HK-2 (cell line): Measurements from ENCODE around the gene PTGFRN.

Experiments
- DNase-seq: peaks from one replicate; pipeline ENCODE4 v3.0.0-alpha.2; 2018; ENCODE audit not compliant: unreplicated experiment

Gene PTGFRN

GRCh38 chr1:116944613-116945012 is 34.9 kb downstream of the PTGFRN start:
- no peak for DNase-seq

GRCh38 chr1:116945421-116945820 is 35.7 kb downstream of the PTGFRN start:
- no peak for DNase-seq

DNA sequence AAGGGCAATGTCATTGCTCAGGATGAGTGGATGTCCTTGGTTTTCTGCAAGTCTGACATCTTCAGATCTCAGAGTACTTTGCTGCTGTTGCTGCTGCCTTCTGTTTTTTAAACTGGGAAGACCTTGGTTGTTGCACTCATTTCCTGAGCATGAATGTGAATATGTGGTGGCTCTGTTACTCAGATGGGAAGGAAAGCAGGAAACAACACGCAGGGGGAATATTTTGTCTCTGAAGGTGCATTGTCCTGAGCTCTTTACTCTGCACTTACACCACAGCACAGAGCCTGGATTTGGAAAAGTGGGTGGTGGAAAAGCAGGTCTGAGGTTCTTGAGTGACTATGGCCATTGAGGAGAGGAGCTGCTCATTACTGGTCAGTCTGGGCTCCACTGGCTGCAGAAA is 36.3 kb downstream of the PTGFRN start:
- no peak for DNase-seq

DNA sequence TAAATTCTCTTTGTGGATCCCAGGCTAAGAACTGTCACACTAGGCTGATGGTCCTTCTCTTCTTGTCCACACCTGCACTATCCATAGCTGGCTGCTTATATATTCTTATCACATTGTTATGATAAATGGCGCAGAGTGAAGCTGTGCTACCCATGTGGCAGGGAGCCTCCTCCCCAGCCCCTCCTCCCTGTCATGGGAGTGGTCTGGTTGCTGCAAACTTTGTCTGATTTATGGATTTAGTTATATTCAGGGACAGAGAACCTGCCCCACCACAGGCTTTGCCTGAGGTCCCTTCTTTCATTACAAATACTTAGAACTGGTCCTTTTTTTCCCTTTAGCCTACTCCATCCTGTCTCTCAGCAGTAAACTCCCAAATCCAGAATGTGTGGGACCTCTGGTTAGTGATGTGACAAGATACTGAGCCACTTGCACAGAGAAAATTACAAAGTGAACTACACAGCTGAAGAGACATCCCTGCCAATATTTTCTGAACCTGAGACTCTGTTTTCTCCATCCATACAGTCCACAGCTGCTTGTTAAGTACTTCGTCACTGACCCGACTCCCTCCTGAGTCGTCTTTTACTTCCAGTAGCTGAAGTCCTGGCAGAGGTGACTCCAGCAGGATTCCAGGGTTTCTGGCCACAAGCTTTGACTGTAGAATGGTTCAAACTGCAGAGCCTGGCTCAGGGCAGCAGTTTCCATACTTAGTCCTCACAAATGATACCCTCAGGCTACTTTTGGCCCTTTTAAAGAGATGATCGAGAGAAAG is 37.6 kb downstream of the PTGFRN start:
- DNase-seq = no peak

DNA sequence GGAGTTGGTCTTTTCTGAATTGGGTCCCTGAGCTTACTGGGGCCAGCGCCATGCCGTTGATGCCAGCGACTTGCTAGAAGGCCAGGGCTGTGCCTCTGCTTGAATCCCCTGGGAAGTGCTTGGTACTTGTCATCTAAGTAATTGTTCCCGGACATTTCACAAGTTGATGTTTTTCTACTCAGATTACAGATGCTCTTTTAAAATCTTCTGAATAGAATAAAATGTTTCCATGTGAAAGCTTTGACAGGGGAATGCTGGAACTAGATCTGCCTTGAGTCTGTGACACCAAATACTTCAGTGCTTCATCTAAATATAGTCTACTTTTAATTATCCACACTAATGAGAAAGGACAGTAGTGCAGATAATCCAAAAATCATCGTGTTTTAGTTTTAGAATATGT is 38.3 kb downstream of the PTGFRN start:
- DNase-seq = no peak

- DNase-seq = no peak
These were observed 38.9 kb downstream of the PTGFRN start for GRCh38 chr1:116948642-116949041.

- DNase-seq = no peak
These were observed 39.7 kb downstream of the PTGFRN start for GRCh38 chr1:116949213-116949985.

GRCh38 chr1:116950517-116951199 is 40.9 kb downstream of the PTGFRN start:
- DNase-seq = no peak

DNA sequence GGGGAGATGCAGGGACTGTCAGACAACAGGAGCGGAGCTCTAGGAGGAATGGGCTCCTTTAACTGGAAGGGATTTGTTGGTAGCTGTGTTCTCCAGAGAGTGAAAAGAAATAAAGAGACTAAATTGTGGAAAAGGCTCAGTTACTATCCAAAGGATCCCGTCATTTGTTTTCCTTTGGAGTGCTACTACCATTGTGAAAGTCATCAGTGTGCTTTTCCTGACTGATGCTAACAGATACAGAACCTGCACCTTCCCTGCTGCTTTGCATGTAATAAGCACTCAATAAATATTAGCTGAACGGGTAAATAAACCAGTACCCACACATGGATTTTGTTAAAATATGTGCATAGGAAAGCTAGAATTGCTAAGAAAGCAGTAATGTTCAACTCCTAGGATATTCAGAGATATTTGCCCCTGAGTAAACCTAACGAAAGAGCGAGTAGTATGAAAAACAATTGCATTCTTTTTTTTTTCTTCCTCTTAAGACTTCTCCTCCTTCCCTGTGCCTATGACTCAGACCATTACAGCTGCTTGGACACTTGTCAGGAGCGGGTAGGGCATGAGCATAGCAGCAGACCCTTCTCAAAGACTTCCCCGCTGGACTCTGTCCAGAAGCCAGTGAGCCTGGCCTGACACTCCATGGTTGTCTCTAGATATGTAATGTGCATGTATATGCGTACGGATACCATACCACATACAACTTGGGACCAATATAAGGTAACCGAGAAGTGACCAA is 41.7 kb downstream of the PTGFRN start:
- peak; percentile 4 for DNase-seq

DNA sequence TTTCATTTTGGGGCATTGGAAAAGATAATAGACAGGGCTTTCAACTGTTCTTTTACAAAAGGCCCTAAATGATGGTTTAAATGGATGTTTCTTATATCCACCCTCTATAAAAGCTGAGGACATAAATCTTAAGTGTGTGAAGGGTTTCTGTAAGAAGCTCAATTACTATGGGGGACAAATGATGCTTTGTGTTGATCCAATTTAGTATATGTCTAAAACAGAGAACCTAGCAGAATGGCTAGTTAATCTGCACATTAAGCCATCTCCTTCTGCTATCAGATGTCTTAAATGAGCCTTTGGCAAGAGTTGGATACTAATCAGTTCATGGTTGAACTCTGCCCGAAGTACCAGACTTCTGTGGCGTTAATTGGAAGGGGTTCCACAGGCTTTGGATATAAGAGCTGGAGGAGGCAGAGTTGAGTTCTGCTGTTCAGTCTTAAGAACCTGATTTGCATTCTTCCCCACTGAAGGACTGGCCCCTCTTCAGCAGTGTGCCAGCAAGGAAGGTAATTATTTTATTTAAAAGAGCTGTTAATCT is 43.1 kb downstream of the PTGFRN start:
- DNase-seq = no peak

DNA sequence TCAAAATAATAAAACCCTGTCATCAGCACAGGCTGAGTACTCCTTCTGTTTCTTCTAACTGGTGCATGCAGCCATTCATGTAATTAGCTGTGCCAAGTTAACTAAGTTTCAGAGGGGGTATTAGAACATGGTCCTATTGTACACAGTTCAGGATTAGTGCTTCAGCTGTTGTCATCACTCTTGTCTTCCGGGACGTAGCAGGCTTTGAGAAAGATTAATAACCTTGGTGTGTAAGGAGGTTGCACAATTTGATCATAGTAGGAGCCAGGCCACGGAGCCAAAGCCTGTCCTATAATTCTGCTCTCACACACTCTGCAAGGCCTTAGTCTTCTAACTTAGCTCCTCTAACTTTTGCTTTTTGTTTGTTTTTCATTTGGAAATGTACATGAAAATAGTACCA is 44.7 kb downstream of the PTGFRN start:
- no peak for DNase-seq

DNA sequence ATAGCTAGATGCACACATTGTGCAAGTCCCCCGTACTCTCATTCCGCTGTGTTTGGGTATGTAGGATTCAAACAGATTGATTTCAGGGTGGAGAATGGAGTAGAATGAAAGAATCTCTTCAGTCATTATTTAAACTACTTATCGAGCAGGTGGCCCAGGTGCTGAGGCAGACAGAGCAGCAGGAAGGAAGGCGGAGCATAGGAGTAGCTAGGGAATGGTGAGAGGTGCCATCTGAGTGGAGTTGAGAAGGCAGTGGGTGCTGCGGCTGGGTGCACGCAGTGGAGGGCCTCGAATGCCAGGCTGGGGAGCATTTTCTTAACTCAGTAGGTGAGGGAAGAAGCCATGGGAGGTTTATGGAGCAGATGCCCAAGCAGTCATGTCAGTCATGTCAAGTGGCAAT is 46.7 kb downstream of the PTGFRN start:
- no peak for DNase-seq

GRCh38 chr1:116957646-116958045 is 47.9 kb downstream of the PTGFRN start:
- DNase-seq = no peak

DNA sequence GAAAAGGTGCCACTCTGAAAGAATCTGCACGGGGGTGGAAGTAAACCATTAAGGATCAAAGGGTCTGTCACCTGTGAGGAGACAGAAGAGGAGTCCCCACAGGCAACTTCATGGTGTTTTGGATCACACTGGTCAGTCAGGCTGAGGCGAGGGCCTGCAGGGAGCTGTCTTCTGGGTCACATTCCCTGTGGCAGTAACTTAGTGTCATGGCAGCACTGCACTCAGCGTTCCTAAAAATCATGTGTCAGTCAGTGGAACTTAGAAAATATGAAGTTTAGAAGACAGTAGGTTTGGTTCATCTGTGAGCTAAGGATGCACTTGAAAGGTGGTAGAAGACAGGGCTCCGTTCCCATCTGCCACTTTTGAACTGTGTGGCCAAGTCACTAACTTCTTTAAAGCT is 48.4 kb downstream of the PTGFRN start:
- DNase-seq = no peak

DNA sequence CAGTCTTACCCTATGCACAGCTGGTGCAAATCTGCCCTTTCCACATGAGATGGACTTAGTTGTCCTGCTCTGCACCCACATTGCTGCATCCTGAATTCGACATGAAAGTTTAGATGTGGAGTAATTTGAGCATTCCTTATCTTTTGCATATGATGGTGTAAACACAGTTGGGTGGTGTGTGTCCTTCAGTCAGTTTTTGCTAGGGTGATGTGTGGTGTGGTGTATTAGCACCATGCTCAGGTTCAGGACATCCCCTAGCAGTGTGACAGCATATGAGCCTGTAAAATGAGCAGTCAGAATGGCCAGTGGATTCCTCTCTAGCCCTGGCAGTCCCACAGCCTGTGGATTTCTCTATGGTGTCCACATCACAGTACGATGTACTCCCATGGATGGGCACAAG is 49.3 kb downstream of the PTGFRN start:
- no peak for DNase-seq

- no peak for DNase-seq
These were observed 51.9 kb downstream of the PTGFRN start for GRCh38 chr1:116961606-116962005.

GRCh38 chr1:116962987-116963639 is 53.4 kb downstream of the PTGFRN start:
- DNase-seq = no peak

DNA sequence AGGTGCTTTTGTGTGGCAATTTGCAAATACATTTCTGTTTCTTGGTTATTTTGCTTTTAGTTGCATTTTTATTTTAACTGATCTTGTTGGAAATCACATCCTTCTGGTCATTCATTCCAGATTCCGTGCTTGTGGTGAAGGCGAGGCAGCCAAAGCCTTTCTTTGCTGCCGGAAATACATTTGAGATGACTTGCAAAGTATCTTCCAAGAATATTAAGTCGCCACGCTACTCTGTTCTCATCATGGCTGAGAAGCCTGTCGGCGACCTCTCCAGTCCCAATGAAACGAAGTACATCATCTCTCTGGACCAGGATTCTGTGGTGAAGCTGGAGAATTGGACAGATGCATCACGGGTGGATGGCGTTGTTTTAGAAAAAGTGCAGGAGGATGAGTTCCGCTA is 57.1 kb downstream of the PTGFRN start:
- DNase-seq = no peak

DNA sequence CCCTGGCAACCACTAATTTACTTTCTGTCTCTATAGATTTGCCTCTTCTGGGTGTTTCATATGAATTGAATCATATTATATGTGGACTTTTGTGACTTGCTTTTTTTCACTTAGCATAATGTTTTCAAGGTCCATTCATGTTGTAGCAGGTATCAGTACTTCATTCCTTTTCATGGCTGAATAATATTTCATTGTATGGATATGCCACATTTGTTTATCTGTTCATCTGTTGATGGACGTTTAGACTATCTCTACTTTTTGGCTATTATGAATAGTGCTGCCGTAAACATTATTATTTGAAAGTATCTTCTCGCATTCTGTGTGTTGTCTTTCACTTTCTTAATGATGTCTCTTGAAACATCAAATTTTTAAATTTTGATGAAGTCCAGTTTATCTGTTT is 59.0 kb downstream of the PTGFRN start:
- no peak for DNase-seq

DNA sequence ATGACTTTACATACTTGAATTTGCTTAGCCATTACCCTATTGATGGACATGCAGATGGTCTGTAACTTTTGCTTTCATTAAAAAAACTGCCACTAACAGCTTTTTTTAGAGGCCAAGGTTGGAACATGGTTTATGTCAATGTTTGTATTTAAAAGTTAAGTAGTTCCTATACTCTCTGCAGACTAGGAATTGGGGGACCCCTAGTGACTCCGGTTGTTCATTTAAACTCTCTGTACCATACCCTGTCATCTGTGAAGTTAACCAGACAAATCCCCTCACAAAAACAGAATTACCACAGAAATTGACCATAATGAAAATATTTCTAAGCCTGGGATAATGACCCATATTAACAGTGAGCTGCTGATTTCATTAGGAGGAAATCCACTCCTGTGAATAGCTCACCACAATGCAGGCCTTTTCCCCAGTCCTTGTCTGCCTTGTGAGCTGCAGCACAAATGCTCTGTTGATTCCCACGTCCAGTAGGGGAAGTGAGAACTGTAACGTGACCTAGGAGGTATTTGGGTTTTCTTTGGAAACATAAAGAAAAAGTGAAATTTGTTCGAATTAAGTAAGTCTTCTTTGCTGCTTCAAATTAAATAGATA is 61.6 kb downstream of the PTGFRN start:
- DNase-seq = no peak
